Left ventricle myocardium inferior (tissue), 1 donor: ENCODE results near the gene STXBP6. TPM values are rescaled to one million over a fixed set of nuclear protein-coding genes. Genes with fewer than 3 reads are reported as not detected.

ENCODE experiments used
- DNase-seq: peaks from one replicate; pipeline ENCODE4 v3.0.0-alpha.2; 2020
- H3K27ac ChIP-seq: fragments of 200-600 bp; replicated peaks from 2 replicates; pipeline ENCODE4 v1.8.0; 2021
- H3K27me3 ChIP-seq: fragments of 200-600 bp; 2 replicates; pipeline ENCODE4 v1.8.0; 2021; ENCODE audit warnings: low read depth
- H3K36me3 ChIP-seq: fragments of 200-600 bp; 2 replicates; pipeline ENCODE4 v1.8.0; 2021
- H3K4me1 ChIP-seq: fragments of 200-600 bp; 2 replicates; pipeline ENCODE4 v1.8.0; 2021
- H3K4me3 ChIP-seq: fragments of 200-600 bp; 2 replicates; pipeline ENCODE4 v1.8.0; 2021; ENCODE audit warnings: mild to moderate bottlenecking, moderate library complexity
- H3K9me3 ChIP-seq: fragments of 200-600 bp; replicated peaks from 2 replicates; pipeline ENCODE4 v1.8.0; 2021
- CTCF ChIP-seq: fragments of 200-600 bp; IDR thresholded peaks from 2 replicates; pipeline ENCODE4 v1.8.0; 2021; ENCODE audit warnings: antibody characterized with exemption, mild to moderate bottlenecking, borderline replicate concordance
- intact Hi-C: fragments of 100-400 bp; cut with micrococcal nuclease; formaldehyde crosslinking; loops from one replicate; pipeline ENCODE4 v1.11.0; 2022
- total RNA-seq: library from RNA; stranded (reverse); fragmentation: NEBNext Ultra II Directional; extraction: Animal tissue kit (Norgen Biotek cat#: 25700); gene quantifications from one replicate; pipeline ENCODE4 v1.2.1, GENCODE V29; 2021
- donor health status: DM: no; HTN: yes; CAD: no; lungs with severe emphysema.

The STXBP6 gene
- total RNA-seq, 1 donor from 2014 or later = 21.7 TPM

- TF ChIP-seq CTCF = no peak
- H3K4me3 ChIP-seq = no peak overlapping the region
- H3K4me1 ChIP-seq = peaks cover 81% of the 10 kb centered on the region
- no peaks in the 10 kb centered on the region for H3K9me3 ChIP-seq
- no peaks in the 10 kb centered on the region for H3K27me3 ChIP-seq
- DNase-seq = no peak
- no peaks in the 10 kb centered on the region for H3K36me3 ChIP-seq
- peak overlapping the region; percentile 59 for H3K27ac ChIP-seq
- intact Hi-C loops = no loop called here
These were observed 11.8 kb downstream of the STXBP6 start for GRCh38 chr14:25038044-25038668.

GRCh38 chr14:25037032-25037431 is 12.9 kb downstream of the STXBP6 start:
- H3K9me3 ChIP-seq = no peaks in the 10 kb centered on the region
- intact Hi-C loops = no loop called here
- peak overlapping the region; percentile 59 for H3K27ac ChIP-seq
- H3K4me1 ChIP-seq = peaks cover 81% of the 10 kb centered on the region
- no peaks in the 10 kb centered on the region for H3K27me3 ChIP-seq
- H3K4me3 ChIP-seq = no peak overlapping the region
- no peaks in the 10 kb centered on the region for H3K36me3 ChIP-seq
- no peak for TF ChIP-seq CTCF
- no peak for DNase-seq

- no peaks in the 10 kb centered on the region for H3K9me3 ChIP-seq
- no peaks in the 10 kb centered on the region for H3K27me3 ChIP-seq
- H3K4me3 ChIP-seq = no peak overlapping the region
- H3K36me3 ChIP-seq = no peaks in the 10 kb centered on the region
- intact Hi-C loops = no loop called here
- no peak for DNase-seq
- H3K4me1 ChIP-seq = peaks cover 82% of the 10 kb centered on the region
- no peak for TF ChIP-seq CTCF
- H3K27ac ChIP-seq = no peak overlapping the region
These were observed 14.9 kb downstream of the STXBP6 start for GRCh38 chr14:25034803-25035681.

GRCh38 chr14:25033358-25033757 is 16.6 kb downstream of the STXBP6 start:
- no peak for TF ChIP-seq CTCF
- Histone ChIP-seq H3K9me3 (no peaks in the 10 kb centered on the region), H3K4me1 (peaks cover 67% of the 10 kb centered on the region), H3K27ac (no peak overlapping the region), H3K4me3 (no peak overlapping the region), H3K27me3 (no peaks in the 10 kb centered on the region), H3K36me3 (no peaks in the 10 kb centered on the region)
- DNase-seq = no peak
- intact Hi-C loops = no loop called here

GRCh38 chr14:25032092-25032784 is 17.7 kb downstream of the STXBP6 start:
- H3K4me1 ChIP-seq = peaks cover 56% of the 10 kb centered on the region
- no peaks in the 10 kb centered on the region for H3K9me3 ChIP-seq
- TF ChIP-seq CTCF = peak; percentile 20
- no peak for DNase-seq
- H3K36me3 ChIP-seq = no peaks in the 10 kb centered on the region
- no peak overlapping the region for H3K4me3 ChIP-seq
- H3K27me3 ChIP-seq = no peaks in the 10 kb centered on the region
- H3K27ac ChIP-seq = no peak overlapping the region
- intact Hi-C loops = no loop called here
